Muscle of back (tissue), 11 donors: Measurements from ENCODE around the gene HMCN2. TPM values are rescaled to one million over a fixed set of nuclear protein-coding genes. Genes with fewer than 3 reads are reported as not detected.
"Not testable (repeated sequence)": the region's sequence is repeated elsewhere in the genome, so short reads cannot be mapped to it uniquely, and the experiment has no call there.

Experiments
- DNase-seq, 3 donors: peaks; one replicate each; pipeline versions ENCODE4 v3.0.0 to v3.0.0-alpha.2; 2013
- polyA plus RNA-seq, 10 donors: library from polyadenylated mRNA; unstranded; fragments of 120-200 nt; gene quantifications; one replicate each; pipeline ENCODE4 v1.2.1, GENCODE V29; 2013; ENCODE audit not compliant: insufficient read length in 10 of 10

HMCN2 gene
- polyA plus RNA-seq, 10 donors, result 4.8 to 21.1 (median 10.9) TPM

GRCh38 chr9:130432796-130433167, 167.2 kb downstream of the HMCN2 start:
- no peak for DNase-seq

GRCh38 chr9:130433168-130433946, 167.8 kb downstream of the HMCN2 start:
- peak in 2 of 3 donors; percentile 43 to 82 for DNase-seq

GRCh38 chr9:130433947-130434262, 168.3 kb downstream of the HMCN2 start:
- DNase-seq, result no peak

GRCh38 chr9:130434656-130435055, 169.1 kb downstream of the HMCN2 start:
- DNase-seq, result not testable (repeated sequence)

- no peak for DNase-seq
These were observed 171.6 kb downstream of the HMCN2 start for GRCh38 chr9:130437011-130437789.

- no peak for DNase-seq
These were observed 172.9 kb downstream of the HMCN2 start for GRCh38 chr9:130438382-130438981.

- DNase-seq, result no peak
These were observed 175.5 kb downstream of the HMCN2 start for GRCh38 chr9:130441031-130441430.

- no peak for DNase-seq
These were observed 177.3 kb downstream of the HMCN2 start for GRCh38 chr9:130442746-130443455.

GRCh38 chr9:130443456-130443801, 177.9 kb downstream of the HMCN2 start:
- no peak for DNase-seq

GRCh38 chr9:130443840-130444492, 178.4 kb downstream of the HMCN2 start:
- DNase-seq, result peak in 2 of 3 donors; percentile 18 to 52

- peak in 2 of 3 donors; percentile 67 to 78 for DNase-seq
These were observed 179.1 kb downstream of the HMCN2 start, which contains the start of gene ASS1 for GRCh38 chr9:130444565-130445221. Gene ASS1, plus strand, starts transcription at chr9:130444961. Its CDS starts 7,268 bp downstream, at chr9:130452229.

- DNase-seq, result peak in 2 of 3 donors; percentile 27 to 69
These were observed 179.9 kb downstream of the HMCN2 start for GRCh38 chr9:130445268-130445983.

GRCh38 chr9:130446101-130446861, 180.7 kb downstream of the HMCN2 start:
- DNase-seq, result peak; percentile 73 to 93 (median 89)

- peak in 1 of 3 donors; percentile 30 for DNase-seq
These were observed 181.7 kb downstream of the HMCN2 start for GRCh38 chr9:130447193-130447816.

GRCh38 chr9:130448035-130448624, 182.6 kb downstream of the HMCN2 start:
- DNase-seq, result peak in 1 of 3 donors; percentile 34

- DNase-seq, result no peak
These were observed 183.4 kb downstream of the HMCN2 start for GRCh38 chr9:130448771-130449603.

GRCh38 chr9:130450344-130451003, 184.9 kb downstream of the HMCN2 start:
- no peak for DNase-seq
